Upper lobe of left lung (tissue), 6 donors: Measurements from ENCODE around the gene MICAL2. TPM values are rescaled to one million over a fixed set of nuclear protein-coding genes. Genes with fewer than 3 reads are reported as not detected.

Source experiments
- ATAC-seq, 2 donors: fragments of 200-7000 bp; cut with Tn5 transposase; one replicate each; pipeline ENCODE4 v1.9.1; 2022; ENCODE audit warnings: mild to moderate bottlenecking in 2 of 2, moderate library complexity in 2 of 2; ENCODE audit not compliant: low FRiP score in 2 of 2
- DNase-seq, 2 donors: peaks; one replicate each; pipeline ENCODE4 v3.0.0-alpha.2; 2019 to 2020
- H3K27ac ChIP-seq, 4 donors: fragments of 200-600 bp; sonication (generic); one replicate each; pipeline ENCODE4 v1.5.1; 2016 to 2019
- H3K27me3 ChIP-seq, 4 donors: fragments of 200-600 bp; sonication (generic); one replicate each; pipeline ENCODE4 v1.5.1; 2017 to 2019
- H3K36me3 ChIP-seq, 4 donors: fragments of 200-600 bp; sonication (generic); one replicate each; pipeline ENCODE4 v1.5.1; 2016 to 2019
- H3K4me1 ChIP-seq, 4 donors: fragments of 200-600 bp; sonication (generic); one replicate each; pipeline ENCODE4 v1.5.1; 2018 to 2019
- H3K4me3 ChIP-seq, 4 donors: fragments of 200-600 bp; sonication (generic); one replicate each; pipeline ENCODE4 v1.5.1; 2017 to 2019; ENCODE audit warnings: mild to moderate bottlenecking in 2 of 4, moderate library complexity in 1 of 4
- H3K9me3 ChIP-seq, 4 donors: fragments of 200-600 bp; sonication (generic); one replicate each; pipeline ENCODE4 v1.5.1; 2018 to 2019
- EP300 ChIP-seq, 4 donors: sonication (generic); formaldehyde crosslinking; IDR thresholded peaks; one replicate each; pipeline ENCODE4 v1.5.1; 2017; ENCODE audit warnings: antibody characterized with exemption in 4 of 4, control low read depth in 2 of 4
- POLR2A ChIP-seq, 4 donors: fragments of 450-650 bp; IDR thresholded peaks; one replicate each; pipeline ENCODE4 v1.5.1; 2016 to 2017; ENCODE audit warnings: antibody characterized with exemption in 4 of 4, mild to moderate bottlenecking in 2 of 4
- POLR2AphosphoS5 ChIP-seq, 2 donors: sonication (generic); formaldehyde crosslinking; IDR thresholded peaks; one replicate each; pipeline ENCODE4 v1.5.1; 2017; ENCODE audit warnings: antibody characterized with exemption in 2 of 2
- WGBS, 2 donors: methylation state at CpG; one replicate each; pipeline ENCODE4 v1.1.5; 2017 to 2018; 5-methylcytosine and 5-hydroxymethylcytosine counted together
- total RNA-seq, 6 donors: library from RNA; depleted of rRNA in 4 of 6; stranded (reverse); fragments of >200 nt in 4 of 6; gene quantifications; one replicate each; pipeline versions ENCODE4 v1.1.0 to v1.2.1, GENCODE V29; 2016 to 2021
- TF ChIP-seq, protein P1 (sequence below), 6 experiments: fragments of 450-650 bp in 4 of 6; fragments of 200-600 bp in 2 of 6; sonication (generic) in 2 of 6; IDR thresholded peaks; one replicate each; pipeline ENCODE4 v1.5.1; 2016 to 2019; ENCODE audit warnings: antibody characterized with exemption in 6 of 6
- donor health status: DM: no; HTN: no; CAD: no; lungs with moderate emphysema.
- donor health status: DM: no; HTN: yes; CAD: no; lungs with severe emphysema.

Gene MICAL2
- total RNA-seq, 6 donors from 2014 or later, result 138 to 327 (median 175) TPM

DNA sequence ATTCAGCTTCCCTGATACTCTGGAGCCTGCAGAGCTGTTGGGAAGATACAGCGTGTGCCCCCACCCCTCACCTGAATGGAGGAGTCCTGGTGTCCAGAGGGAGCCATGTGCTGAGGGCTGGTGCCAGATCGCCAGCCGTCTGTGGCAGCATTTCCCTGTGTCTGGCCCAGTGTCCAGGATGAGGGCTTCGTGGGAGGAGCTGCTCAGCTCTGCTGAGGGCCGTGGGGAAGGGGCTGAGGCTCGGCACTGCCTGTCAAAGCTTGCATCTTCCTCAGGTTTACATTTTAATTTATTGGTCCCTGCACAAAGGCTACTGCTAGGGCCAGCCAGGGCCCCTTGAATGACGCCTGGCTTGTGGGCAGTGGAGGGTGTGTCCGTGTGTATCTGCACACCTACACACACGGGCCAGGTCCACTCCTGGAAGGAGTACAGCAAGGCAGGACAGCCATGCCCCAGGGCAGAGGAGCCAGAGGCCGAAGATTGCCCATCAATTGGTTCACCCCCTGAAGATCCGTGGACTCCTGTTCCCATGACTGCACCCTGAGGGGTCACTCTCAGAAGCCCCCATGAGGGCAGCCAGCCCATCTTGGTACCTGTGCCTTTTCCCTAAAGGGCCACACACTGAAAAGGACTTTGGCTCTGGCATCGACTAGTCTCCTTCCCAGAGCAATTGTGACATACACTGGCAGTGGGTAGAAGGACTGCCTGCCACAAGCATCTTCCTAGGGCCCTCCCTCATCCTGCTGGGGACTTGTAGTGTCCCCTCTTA, 159.2 kb downstream of the MICAL2 start:
- Histone ChIP-seq H3K36me3 (peaks cover 0 to under 1% (median 0%) of the 10 kb centered on the region in 4 donors), H3K27me3 (no peaks in the 10 kb centered on the region), H3K9me3 (no peaks in the 10 kb centered on the region), H3K4me1 (peaks cover 14 to 18% (median 18%) of the 10 kb centered on the region in 4 donors), H3K27ac (peak overlapping the region in 3 of 4 donors; percentile 3 to 52 (median 18)), H3K4me3 (no peak overlapping the region)
- ATAC-seq (peak in 1 of 2 donors; percentile 31), DNase-seq (no peak)
- WGBS, 2 donors, result 61% methylated on average over 11 of the region's 12 CpGs
- TF ChIP-seq POLR2AphosphoS5 (IDR thresholded peaks at IDR 0.05), result no peak
- no peak for TF ChIP-seq EP300 (IDR thresholded peaks at IDR 0.05)
- TF ChIP-seq POLR2A (IDR thresholded peaks at IDR 0.05), result no peak
- TF ChIP-seq, protein P1, sequence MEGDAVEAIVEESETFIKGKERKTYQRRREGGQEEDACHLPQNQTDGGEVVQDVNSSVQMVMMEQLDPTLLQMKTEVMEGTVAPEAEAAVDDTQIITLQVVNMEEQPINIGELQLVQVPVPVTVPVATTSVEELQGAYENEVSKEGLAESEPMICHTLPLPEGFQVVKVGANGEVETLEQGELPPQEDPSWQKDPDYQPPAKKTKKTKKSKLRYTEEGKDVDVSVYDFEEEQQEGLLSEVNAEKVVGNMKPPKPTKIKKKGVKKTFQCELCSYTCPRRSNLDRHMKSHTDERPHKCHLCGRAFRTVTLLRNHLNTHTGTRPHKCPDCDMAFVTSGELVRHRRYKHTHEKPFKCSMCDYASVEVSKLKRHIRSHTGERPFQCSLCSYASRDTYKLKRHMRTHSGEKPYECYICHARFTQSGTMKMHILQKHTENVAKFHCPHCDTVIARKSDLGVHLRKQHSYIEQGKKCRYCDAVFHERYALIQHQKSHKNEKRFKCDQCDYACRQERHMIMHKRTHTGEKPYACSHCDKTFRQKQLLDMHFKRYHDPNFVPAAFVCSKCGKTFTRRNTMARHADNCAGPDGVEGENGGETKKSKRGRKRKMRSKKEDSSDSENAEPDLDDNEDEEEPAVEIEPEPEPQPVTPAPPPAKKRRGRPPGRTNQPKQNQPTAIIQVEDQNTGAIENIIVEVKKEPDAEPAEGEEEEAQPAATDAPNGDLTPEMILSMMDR (IDR thresholded peaks at IDR 0.05), result no peak

DNA sequence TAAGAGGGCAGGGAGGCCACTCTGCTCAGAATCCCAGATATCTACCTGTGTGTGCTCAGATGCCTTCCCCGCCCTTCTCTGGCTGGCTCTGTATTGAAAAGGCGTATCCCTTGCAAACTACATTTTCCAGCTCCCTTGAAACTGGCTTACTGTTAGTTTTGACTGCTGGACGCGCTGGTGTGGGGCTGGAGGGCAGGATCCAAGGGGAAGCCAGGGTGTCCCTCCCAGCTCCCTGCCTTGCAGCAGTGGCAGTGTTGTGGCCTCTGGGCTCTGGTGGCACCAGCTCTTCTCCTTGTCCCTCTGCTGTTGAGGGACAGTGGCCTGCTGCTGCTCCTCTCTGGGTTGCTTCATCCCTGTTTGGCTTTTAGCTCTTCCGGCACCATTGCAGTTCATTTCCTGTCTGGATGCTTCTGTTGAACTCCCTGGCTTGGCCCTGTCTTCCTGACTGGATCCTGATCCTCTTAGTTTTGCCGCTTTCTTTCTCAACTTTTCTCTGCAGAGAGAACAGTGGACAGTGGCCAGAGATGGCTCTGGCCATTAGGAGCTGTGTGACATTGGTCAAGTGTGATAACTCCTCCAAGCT, 159.9 kb downstream of the MICAL2 start:
- WGBS, 2 donors, result 70 to 71% methylated on average over 4 to 6 of the region's 6 CpGs
- no peak overlapping the region for H3K27ac ChIP-seq
- H3K36me3 ChIP-seq, result no peaks in the 10 kb centered on the region
- H3K4me1 ChIP-seq, result peaks cover 14 to 18% (median 18%) of the 10 kb centered on the region in 4 donors
- no peaks in the 10 kb centered on the region for H3K27me3 ChIP-seq
- ATAC-seq (no peak), DNase-seq (no peak)
- H3K4me3 ChIP-seq, result no peak overlapping the region
- TF ChIP-seq POLR2AphosphoS5 (IDR thresholded peaks at IDR 0.05), result no peak
- TF ChIP-seq POLR2A (IDR thresholded peaks at IDR 0.05), result no peak
- TF ChIP-seq, protein P1 (IDR thresholded peaks at IDR 0.05), result no peak
- no peak for TF ChIP-seq EP300 (IDR thresholded peaks at IDR 0.05)
- H3K9me3 ChIP-seq, result no peaks in the 10 kb centered on the region

DNA sequence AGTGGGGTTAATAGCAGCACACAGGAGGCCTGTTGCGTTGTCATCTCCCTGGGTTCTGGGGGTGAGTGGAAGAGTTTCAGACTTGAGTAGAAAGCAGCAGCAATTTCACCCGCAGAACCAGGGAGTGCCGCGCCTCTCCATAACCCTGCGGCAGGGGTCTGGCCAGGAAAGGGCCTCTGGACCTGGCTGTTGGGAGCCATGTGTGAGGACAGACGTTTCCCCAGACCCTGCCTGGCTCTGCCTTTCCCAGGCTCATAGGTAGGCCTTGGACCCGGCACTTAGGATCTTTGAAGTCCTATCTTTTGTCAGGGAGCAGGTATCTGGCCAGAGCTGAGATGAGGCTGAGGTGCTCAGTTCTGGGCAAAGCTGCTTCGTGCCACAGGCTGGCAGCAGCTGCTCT, 160.4 kb downstream of the MICAL2 start:
- DNase-seq (no peak), ATAC-seq (no peak)
- H3K9me3 ChIP-seq, result no peaks in the 10 kb centered on the region
- TF ChIP-seq POLR2A (IDR thresholded peaks at IDR 0.05), result no peak
- no peak for TF ChIP-seq EP300 (IDR thresholded peaks at IDR 0.05)
- TF ChIP-seq, protein P1 (IDR thresholded peaks at IDR 0.05), result no peak
- no peak for TF ChIP-seq POLR2AphosphoS5 (IDR thresholded peaks at IDR 0.05)
- no peak overlapping the region for H3K4me3 ChIP-seq
- H3K27me3 ChIP-seq, result no peaks in the 10 kb centered on the region
- no peak overlapping the region for H3K27ac ChIP-seq
- H3K4me1 ChIP-seq, result peaks cover 14 to 18% (median 18%) of the 10 kb centered on the region in 4 donors
- H3K36me3 ChIP-seq, result no peaks in the 10 kb centered on the region
- 75 to 80% methylated on average over 8 of the region's 8 CpGs for WGBS, 2 donors

DNA sequence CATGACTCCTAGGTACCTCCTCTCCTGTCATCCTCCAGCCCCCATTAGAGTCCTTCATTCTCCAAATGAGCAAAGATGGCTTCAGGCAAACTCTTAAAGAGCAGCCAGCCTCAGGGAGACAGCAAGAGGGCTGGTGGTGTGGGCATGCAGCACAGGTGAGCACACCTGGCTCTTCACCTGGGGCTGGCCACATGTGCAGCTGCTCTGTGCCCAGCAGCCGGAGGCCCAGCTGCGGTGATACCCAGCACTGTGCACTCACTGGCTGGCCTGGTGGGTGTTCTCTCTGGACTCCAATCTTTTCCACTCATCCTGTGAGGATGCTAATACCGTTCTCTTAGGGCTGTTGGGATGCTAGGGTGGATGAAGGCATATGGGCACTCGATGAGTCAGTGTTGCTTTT, 160.9 kb downstream of the MICAL2 start:
- Histone ChIP-seq H3K9me3 (no peaks in the 10 kb centered on the region), H3K4me3 (no peak overlapping the region), H3K4me1 (peaks cover 14 to 18% (median 18%) of the 10 kb centered on the region in 4 donors), H3K27me3 (no peaks in the 10 kb centered on the region), H3K36me3 (no peaks in the 10 kb centered on the region), H3K27ac (no peak overlapping the region)
- 83 to 87% methylated on average over 4 of the region's 4 CpGs for WGBS, 2 donors
- TF ChIP-seq, protein P1 (IDR thresholded peaks at IDR 0.05), result no peak
- TF ChIP-seq POLR2AphosphoS5 (IDR thresholded peaks at IDR 0.05) (no peak), POLR2A (IDR thresholded peaks at IDR 0.05) (no peak), EP300 (IDR thresholded peaks at IDR 0.05) (no peak)
- DNase-seq, result peak in 1 of 2 donors; percentile 46
- no peak for ATAC-seq
